Measurements from ENCODE around the gene IFNGR1. TPM values are rescaled to one million over a fixed set of nuclear protein-coding genes. Genes with fewer than 3 reads are reported as not detected.

IFNGR1 gene
- total RNA-seq (10 to 100 TPM; 64.4 to 82.8 TPM), polyA plus RNA-seq (10 to 100 TPM; 46.1 to 59.5 TPM)
- long read RNA-seq, donor 1, transcript IFNGR1-201 (7 exons, 2,139 nt) = major isoform, 299 of 326 reads
- long read RNA-seq, donor 1, partial matches to known transcripts = 8 of 326 reads
- long read RNA-seq, donor 1, other reads (novel, unspliced or antisense) = 12 of 326 reads
- long read RNA-seq, donor 2, transcript IFNGR1-201 (7 exons, 2,139 nt) = major isoform, 54 of 67 reads
- long read RNA-seq, donor 2, partial matches to known transcripts = 9 of 67 reads
- long read RNA-seq, donor 2, other reads (novel, unspliced or antisense) = 2 of 67 reads

- Histone ChIP-seq H3K27ac (ENCODE audit: low read depth in 1 of 2, low read length in 2 of 2) (peak within 1 kb of the TSS; percentile 73 to 93), H3K27me3 (ENCODE audit: control insufficient read depth in 1 of 2, insufficient read depth in 2 of 2, low read length in 1 of 2) (no peaks in the 10 kb centered on the region), H3K4me1 (ENCODE audit: control insufficient read depth in 1 of 2, insufficient read depth in 2 of 2, low read length in 2 of 2) (peaks cover 3 to 23% of the 10 kb centered on the region in 2 donors), H3K4me3 (ENCODE audit: low read length in 2 of 2) (peak within 1 kb of the TSS; percentile 84 to 92), H3K9me3 (ENCODE audit: control insufficient read depth, low read length) (no peaks in the 10 kb centered on the region), H3K36me3 (ENCODE audit: control insufficient read depth in 1 of 2, insufficient read depth in 2 of 2, low read length in 1 of 2) (no peaks in the 10 kb centered on the region)
- peak; percentile 98 for ATAC-seq (ENCODE audit: low FRiP score)
- intact Hi-C loops (cut with DNase I) = loop anchor here (10.0 kb wide), 3 partner anchors 394 to 646 kb away; partner anchors contain the start of genes PEX7 (in 1 of the 2) and TNFAIP3 (in 1 of the 2)
- 0% methylated on average over 62 to 64 of the region's 64 CpGs for WGBS, 2 donors
- DNase-seq = peak; percentile 99 to 100
These were observed at the start of gene IFNGR1 for GRCh38 chr6:137218917-137219663. IFNGR1 (minus strand) TSS chr6:137219385; CDS start chr6:137219327, 58 bp downstream.

- DNase-seq (no peak), ATAC-seq (ENCODE audit: low FRiP score) (no peak)
- intact Hi-C loops (cut with DNase I) = loop anchor here in 1 of 2 donors (10.0 kb wide), 2 partner anchors 104 to 376 kb away; no protein-coding TSS in a partner anchor
- Histone ChIP-seq H3K9me3 (ENCODE audit: control insufficient read depth, low read length) (peaks cover 2% of the 10 kb centered on the region), H3K27me3 (ENCODE audit: control insufficient read depth in 1 of 2, insufficient read depth in 2 of 2, low read length in 1 of 2) (no peaks in the 10 kb centered on the region), H3K36me3 (ENCODE audit: control insufficient read depth in 1 of 2, insufficient read depth in 2 of 2, low read length in 1 of 2) (no peaks in the 10 kb centered on the region), H3K4me3 (ENCODE audit: low read length in 2 of 2) (no peak overlapping the region), H3K27ac (ENCODE audit: low read depth in 1 of 2, low read length in 2 of 2) (no peak overlapping the region), H3K4me1 (ENCODE audit: control insufficient read depth in 1 of 2, insufficient read depth in 2 of 2, low read length in 2 of 2) (no peaks in the 10 kb centered on the region)
- WGBS, 2 donors = 87 to 91% methylated on average over 3 of the region's 3 CpGs
These were observed 49.7 kb upstream of the IFNGR1 start for GRCh38 chr6:137268911-137269310.

GRCh38 chr6:137266309-137266586 is 47.1 kb upstream of the IFNGR1 start:
- no peak overlapping the region for H3K4me3 ChIP-seq (ENCODE audit: low read length in 2 of 2)
- ATAC-seq (ENCODE audit: low FRiP score) = no peak
- WGBS, 2 donors = 46 to 50% methylated on average over 4 of the region's 4 CpGs
- H3K27me3 ChIP-seq (ENCODE audit: control insufficient read depth in 1 of 2, insufficient read depth in 2 of 2, low read length in 1 of 2) = no peaks in the 10 kb centered on the region
- intact Hi-C loops (cut with DNase I) = loop anchor here in 1 of 2 donors (10.0 kb wide), 2 partner anchors 101 to 379 kb away; no protein-coding TSS in a partner anchor
- H3K27ac ChIP-seq (ENCODE audit: low read depth in 1 of 2, low read length in 2 of 2) = no peak overlapping the region
- DNase-seq = no peak
- no peaks in the 10 kb centered on the region for H3K4me1 ChIP-seq (ENCODE audit: control insufficient read depth in 1 of 2, insufficient read depth in 2 of 2, low read length in 2 of 2)
- H3K36me3 ChIP-seq (ENCODE audit: control insufficient read depth in 1 of 2, insufficient read depth in 2 of 2, low read length in 1 of 2) = no peaks in the 10 kb centered on the region
- peaks cover 2% of the 10 kb centered on the region for H3K9me3 ChIP-seq (ENCODE audit: control insufficient read depth, low read length)

- H3K4me3 ChIP-seq (ENCODE audit: low read length in 2 of 2) = no peak overlapping the region
- intact Hi-C loops (cut with DNase I) = loop anchor here in 1 of 2 donors (10.0 kb wide), 2 partner anchors 101 to 379 kb away; no protein-coding TSS in a partner anchor
- no peak overlapping the region for H3K27ac ChIP-seq (ENCODE audit: low read depth in 1 of 2, low read length in 2 of 2)
- DNase-seq = no peak
- WGBS, 2 donors = 42 to 45% methylated on average over 7 of the region's 7 CpGs
- ATAC-seq (ENCODE audit: low FRiP score) = no peak
- no peaks in the 10 kb centered on the region for H3K36me3 ChIP-seq (ENCODE audit: control insufficient read depth in 1 of 2, insufficient read depth in 2 of 2, low read length in 1 of 2)
- H3K4me1 ChIP-seq (ENCODE audit: control insufficient read depth in 1 of 2, insufficient read depth in 2 of 2, low read length in 2 of 2) = peaks cover 0 to 2% of the 10 kb centered on the region in 2 donors
- H3K9me3 ChIP-seq (ENCODE audit: control insufficient read depth, low read length) = peaks cover 2% of the 10 kb centered on the region
- H3K27me3 ChIP-seq (ENCODE audit: control insufficient read depth in 1 of 2, insufficient read depth in 2 of 2, low read length in 1 of 2) = no peaks in the 10 kb centered on the region
These were observed 46.5 kb upstream of the IFNGR1 start for GRCh38 chr6:137265561-137266308.

- Histone ChIP-seq H3K36me3 (ENCODE audit: control insufficient read depth in 1 of 2, insufficient read depth in 2 of 2, low read length in 1 of 2) (no peaks in the 10 kb centered on the region), H3K9me3 (ENCODE audit: control insufficient read depth, low read length) (peaks cover 2% of the 10 kb centered on the region), H3K4me1 (ENCODE audit: control insufficient read depth in 1 of 2, insufficient read depth in 2 of 2, low read length in 2 of 2) (peaks cover 0 to 2% of the 10 kb centered on the region in 2 donors), H3K27ac (ENCODE audit: low read depth in 1 of 2, low read length in 2 of 2) (no peak overlapping the region), H3K27me3 (ENCODE audit: control insufficient read depth in 1 of 2, insufficient read depth in 2 of 2, low read length in 1 of 2) (no peaks in the 10 kb centered on the region), H3K4me3 (ENCODE audit: low read length in 2 of 2) (no peak overlapping the region)
- 71 to 74% methylated on average over 5 of the region's 5 CpGs for WGBS, 2 donors
- no peak for DNase-seq
- no peak for ATAC-seq (ENCODE audit: low FRiP score)
- intact Hi-C loops (cut with DNase I) = loop anchor here in 1 of 2 donors (10.0 kb wide), 2 partner anchors 100 to 380 kb away; no protein-coding TSS in a partner anchor
These were observed 45.3 kb upstream of the IFNGR1 start for GRCh38 chr6:137264311-137265075.

GRCh38 chr6:137261761-137262160 is 42.6 kb upstream of the IFNGR1 start:
- intact Hi-C loops (cut with DNase I) = loop anchor here in 1 of 2 donors (10.0 kb wide), 2 partner anchors 97 to 383 kb away; no protein-coding TSS in a partner anchor
- Histone ChIP-seq H3K9me3 (ENCODE audit: control insufficient read depth, low read length) (no peaks in the 10 kb centered on the region), H3K27me3 (ENCODE audit: control insufficient read depth in 1 of 2, insufficient read depth in 2 of 2, low read length in 1 of 2) (no peaks in the 10 kb centered on the region), H3K4me3 (ENCODE audit: low read length in 2 of 2) (no peak overlapping the region), H3K36me3 (ENCODE audit: control insufficient read depth in 1 of 2, insufficient read depth in 2 of 2, low read length in 1 of 2) (no peaks in the 10 kb centered on the region), H3K4me1 (ENCODE audit: control insufficient read depth in 1 of 2, insufficient read depth in 2 of 2, low read length in 2 of 2) (peaks cover 0 to 2% of the 10 kb centered on the region in 2 donors), H3K27ac (ENCODE audit: low read depth in 1 of 2, low read length in 2 of 2) (no peak overlapping the region)
- DNase-seq (no peak), ATAC-seq (ENCODE audit: low FRiP score) (no peak)

GRCh38 chr6:137261361-137261760 is 42.2 kb upstream of the IFNGR1 start:
- peaks cover 0 to 2% of the 10 kb centered on the region in 2 donors for H3K4me1 ChIP-seq (ENCODE audit: control insufficient read depth in 1 of 2, insufficient read depth in 2 of 2, low read length in 2 of 2)
- 20 to 23% methylated on average over 3 of the region's 3 CpGs for WGBS, 2 donors
- no peaks in the 10 kb centered on the region for H3K9me3 ChIP-seq (ENCODE audit: control insufficient read depth, low read length)
- H3K36me3 ChIP-seq (ENCODE audit: control insufficient read depth in 1 of 2, insufficient read depth in 2 of 2, low read length in 1 of 2) = no peaks in the 10 kb centered on the region
- intact Hi-C loops (cut with DNase I) = loop anchor here in 1 of 2 donors (10.0 kb wide), 2 partner anchors 97 to 383 kb away; no protein-coding TSS in a partner anchor
- ATAC-seq (ENCODE audit: low FRiP score) (no peak), DNase-seq (no peak)
- no peak overlapping the region for H3K4me3 ChIP-seq (ENCODE audit: low read length in 2 of 2)
- no peaks in the 10 kb centered on the region for H3K27me3 ChIP-seq (ENCODE audit: control insufficient read depth in 1 of 2, insufficient read depth in 2 of 2, low read length in 1 of 2)
- no peak overlapping the region for H3K27ac ChIP-seq (ENCODE audit: low read depth in 1 of 2, low read length in 2 of 2)

GRCh38 chr6:137260217-137260616 is 41.0 kb upstream of the IFNGR1 start:
- 75 to 76% methylated on average over 6 of the region's 6 CpGs for WGBS, 2 donors
- no peak for ATAC-seq (ENCODE audit: low FRiP score)
- peaks cover 3% of the 10 kb centered on the region for H3K9me3 ChIP-seq (ENCODE audit: control insufficient read depth, low read length)
- H3K4me1 ChIP-seq (ENCODE audit: control insufficient read depth in 1 of 2, insufficient read depth in 2 of 2, low read length in 2 of 2) = peaks cover 0 to 2% of the 10 kb centered on the region in 2 donors
- H3K4me3 ChIP-seq (ENCODE audit: low read length in 2 of 2) = no peak overlapping the region
- intact Hi-C loops (cut with DNase I) = loop anchor here in 1 of 2 donors (10.0 kb wide), 2 partner anchors 95 to 385 kb away; no protein-coding TSS in a partner anchor
- H3K36me3 ChIP-seq (ENCODE audit: control insufficient read depth in 1 of 2, insufficient read depth in 2 of 2, low read length in 1 of 2) = no peaks in the 10 kb centered on the region
- no peaks in the 10 kb centered on the region for H3K27me3 ChIP-seq (ENCODE audit: control insufficient read depth in 1 of 2, insufficient read depth in 2 of 2, low read length in 1 of 2)
- no peak overlapping the region for H3K27ac ChIP-seq (ENCODE audit: low read depth in 1 of 2, low read length in 2 of 2)
- DNase-seq = no peak
